Lower leg skin (tissue), 3 donors: ENCODE measurements around the gene SPATA7.

Experiments used
- POLR2A ChIP-seq, 2 donors: fragments of 450-650 bp; IDR thresholded peaks; one replicate each; pipeline ENCODE4 v1.6.1; 2016 to 2017; ENCODE audit warnings: antibody characterized with exemption in 2 of 2, mild to moderate bottlenecking in 1 of 2, moderate library complexity in 1 of 2
- TF ChIP-seq, protein P1 (sequence below), 3 donors: fragments of 450-650 bp; IDR thresholded peaks; one replicate each; pipeline ENCODE4 v1.5.1; 2016; ENCODE audit warnings: antibody characterized with exemption in 3 of 3, mild to moderate bottlenecking in 3 of 3, moderate library complexity in 2 of 3

- TF ChIP-seq, protein P1, sequence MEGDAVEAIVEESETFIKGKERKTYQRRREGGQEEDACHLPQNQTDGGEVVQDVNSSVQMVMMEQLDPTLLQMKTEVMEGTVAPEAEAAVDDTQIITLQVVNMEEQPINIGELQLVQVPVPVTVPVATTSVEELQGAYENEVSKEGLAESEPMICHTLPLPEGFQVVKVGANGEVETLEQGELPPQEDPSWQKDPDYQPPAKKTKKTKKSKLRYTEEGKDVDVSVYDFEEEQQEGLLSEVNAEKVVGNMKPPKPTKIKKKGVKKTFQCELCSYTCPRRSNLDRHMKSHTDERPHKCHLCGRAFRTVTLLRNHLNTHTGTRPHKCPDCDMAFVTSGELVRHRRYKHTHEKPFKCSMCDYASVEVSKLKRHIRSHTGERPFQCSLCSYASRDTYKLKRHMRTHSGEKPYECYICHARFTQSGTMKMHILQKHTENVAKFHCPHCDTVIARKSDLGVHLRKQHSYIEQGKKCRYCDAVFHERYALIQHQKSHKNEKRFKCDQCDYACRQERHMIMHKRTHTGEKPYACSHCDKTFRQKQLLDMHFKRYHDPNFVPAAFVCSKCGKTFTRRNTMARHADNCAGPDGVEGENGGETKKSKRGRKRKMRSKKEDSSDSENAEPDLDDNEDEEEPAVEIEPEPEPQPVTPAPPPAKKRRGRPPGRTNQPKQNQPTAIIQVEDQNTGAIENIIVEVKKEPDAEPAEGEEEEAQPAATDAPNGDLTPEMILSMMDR (IDR thresholded peaks at IDR 0.05): no peak
- TF ChIP-seq POLR2A (IDR thresholded peaks at IDR 0.05): no peak
These were observed 90.8 kb downstream of the SPATA7 start for GRCh38 chr14:88476214-88476774.
